ENCODE data around the gene TRMT13. TPM values are rescaled to one million over a fixed set of nuclear protein-coding genes. Genes with fewer than 3 reads are reported as not detected.

Gene TRMT13
- total and polyA plus RNA-seq, 2 of the 13 experiments (the other 11 are each of a cell fraction or from before 2014, with no cell fraction given) = 10.0 to 12.4 TPM

DNA sequence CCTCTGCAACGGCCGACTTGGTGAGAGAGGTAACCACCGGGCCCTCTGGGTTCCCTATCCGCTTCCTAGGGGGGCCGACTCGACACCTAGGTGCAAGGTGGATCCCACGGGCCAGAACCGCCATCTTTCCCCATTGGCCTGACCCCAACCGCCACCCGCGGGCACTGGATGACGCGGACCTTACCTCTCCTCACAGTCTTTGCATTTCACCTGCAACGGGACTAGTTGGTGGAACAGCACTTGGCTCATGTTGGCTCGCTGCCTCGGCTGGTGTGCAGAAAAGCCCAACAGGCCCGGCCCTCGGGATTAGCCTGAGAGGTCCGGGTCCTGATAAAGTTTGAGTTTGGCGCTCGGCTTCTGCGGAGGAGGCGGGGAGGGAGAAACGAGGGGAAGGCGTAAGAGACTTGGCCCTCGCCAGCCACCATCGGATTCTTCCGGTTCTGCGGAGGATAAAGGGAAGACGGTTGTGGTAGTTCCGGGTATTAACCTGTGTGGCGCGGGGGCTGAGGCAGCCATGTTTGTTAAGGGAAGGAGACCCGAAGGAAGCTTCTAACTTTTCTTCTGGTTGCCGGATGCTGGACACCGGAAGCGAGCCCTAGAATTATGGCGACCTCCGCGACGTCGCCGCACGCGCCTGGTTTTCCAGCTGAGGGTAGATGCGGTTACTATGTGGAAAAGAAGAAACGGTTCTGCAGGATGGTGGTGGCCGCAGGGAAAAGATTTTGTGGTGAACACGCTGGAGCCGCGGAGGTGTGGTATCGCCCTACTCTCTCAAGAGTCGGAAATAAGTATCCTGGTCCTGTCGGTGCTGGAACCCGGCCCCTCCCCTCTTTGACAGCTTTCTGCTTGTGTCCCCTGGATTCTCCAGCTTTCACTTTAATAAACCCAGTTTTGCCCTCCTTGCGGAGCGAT is at the start of gene TRMT13, which contains the start of gene SASS6 (continued):
- TF ChIP-seq, protein P1, sequence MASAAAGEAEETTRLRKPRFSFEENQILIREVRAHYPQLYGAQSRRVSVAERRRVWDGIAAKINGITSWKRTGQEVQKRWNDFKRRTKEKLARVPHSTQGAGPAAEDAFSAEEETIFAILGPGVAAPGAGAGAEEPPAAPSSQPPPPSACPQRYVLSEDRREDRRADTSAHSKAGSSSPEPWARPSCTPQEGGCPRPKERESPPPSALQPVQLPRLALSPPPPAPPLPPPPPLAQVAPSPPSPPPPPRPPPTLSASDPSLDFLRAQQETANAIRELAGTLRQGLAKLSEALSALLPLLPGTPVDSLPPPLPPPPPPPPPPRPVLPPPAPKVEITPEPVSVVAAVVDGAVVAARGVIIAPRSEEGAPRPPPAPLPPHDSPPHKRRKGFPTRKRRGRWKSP (CRISPR knock-in tag; IDR thresholded peaks at IDR 0.05) = no peak
- TF ChIP-seq, protein P2, sequence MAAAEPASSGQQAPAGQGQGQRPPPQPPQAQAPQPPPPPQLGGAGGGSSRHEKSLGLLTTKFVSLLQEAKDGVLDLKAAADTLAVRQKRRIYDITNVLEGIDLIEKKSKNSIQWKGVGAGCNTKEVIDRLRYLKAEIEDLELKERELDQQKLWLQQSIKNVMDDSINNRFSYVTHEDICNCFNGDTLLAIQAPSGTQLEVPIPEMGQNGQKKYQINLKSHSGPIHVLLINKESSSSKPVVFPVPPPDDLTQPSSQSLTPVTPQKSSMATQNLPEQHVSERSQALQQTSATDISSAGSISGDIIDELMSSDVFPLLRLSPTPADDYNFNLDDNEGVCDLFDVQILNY (CRISPR knock-in tag; conservative IDR thresholded peaks at IDR 0.05) = peak; percentile 97
- no peak for TF ChIP-seq HNRNPH1 (optimal IDR thresholded peaks at IDR 0.05; ENCODE audit: low read depth, low read length)
- no peak for TF ChIP-seq SNAPC2 (CRISPR knock-in tag; IDR thresholded peaks at IDR 0.05)
- TF ChIP-seq, protein P3, sequence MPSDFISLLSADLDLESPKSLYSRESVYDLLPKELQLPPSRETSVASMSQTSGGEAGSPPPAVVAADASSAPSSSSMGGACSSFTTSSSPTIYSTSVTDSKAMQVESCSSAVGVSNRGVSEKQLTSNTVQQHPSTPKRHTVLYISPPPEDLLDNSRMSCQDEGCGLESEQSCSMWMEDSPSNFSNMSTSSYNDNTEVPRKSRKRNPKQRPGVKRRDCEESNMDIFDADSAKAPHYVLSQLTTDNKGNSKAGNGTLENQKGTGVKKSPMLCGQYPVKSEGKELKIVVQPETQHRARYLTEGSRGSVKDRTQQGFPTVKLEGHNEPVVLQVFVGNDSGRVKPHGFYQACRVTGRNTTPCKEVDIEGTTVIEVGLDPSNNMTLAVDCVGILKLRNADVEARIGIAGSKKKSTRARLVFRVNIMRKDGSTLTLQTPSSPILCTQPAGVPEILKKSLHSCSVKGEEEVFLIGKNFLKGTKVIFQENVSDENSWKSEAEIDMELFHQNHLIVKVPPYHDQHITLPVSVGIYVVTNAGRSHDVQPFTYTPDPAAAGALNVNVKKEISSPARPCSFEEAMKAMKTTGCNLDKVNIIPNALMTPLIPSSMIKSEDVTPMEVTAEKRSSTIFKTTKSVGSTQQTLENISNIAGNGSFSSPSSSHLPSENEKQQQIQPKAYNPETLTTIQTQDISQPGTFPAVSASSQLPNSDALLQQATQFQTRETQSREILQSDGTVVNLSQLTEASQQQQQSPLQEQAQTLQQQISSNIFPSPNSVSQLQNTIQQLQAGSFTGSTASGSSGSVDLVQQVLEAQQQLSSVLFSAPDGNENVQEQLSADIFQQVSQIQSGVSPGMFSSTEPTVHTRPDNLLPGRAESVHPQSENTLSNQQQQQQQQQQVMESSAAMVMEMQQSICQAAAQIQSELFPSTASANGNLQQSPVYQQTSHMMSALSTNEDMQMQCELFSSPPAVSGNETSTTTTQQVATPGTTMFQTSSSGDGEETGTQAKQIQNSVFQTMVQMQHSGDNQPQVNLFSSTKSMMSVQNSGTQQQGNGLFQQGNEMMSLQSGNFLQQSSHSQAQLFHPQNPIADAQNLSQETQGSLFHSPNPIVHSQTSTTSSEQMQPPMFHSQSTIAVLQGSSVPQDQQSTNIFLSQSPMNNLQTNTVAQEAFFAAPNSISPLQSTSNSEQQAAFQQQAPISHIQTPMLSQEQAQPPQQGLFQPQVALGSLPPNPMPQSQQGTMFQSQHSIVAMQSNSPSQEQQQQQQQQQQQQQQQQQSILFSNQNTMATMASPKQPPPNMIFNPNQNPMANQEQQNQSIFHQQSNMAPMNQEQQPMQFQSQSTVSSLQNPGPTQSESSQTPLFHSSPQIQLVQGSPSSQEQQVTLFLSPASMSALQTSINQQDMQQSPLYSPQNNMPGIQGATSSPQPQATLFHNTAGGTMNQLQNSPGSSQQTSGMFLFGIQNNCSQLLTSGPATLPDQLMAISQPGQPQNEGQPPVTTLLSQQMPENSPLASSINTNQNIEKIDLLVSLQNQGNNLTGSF (CRISPR knock-in tag; IDR thresholded peaks at IDR 0.05) = 0 out of 2 replicates have a peak, but pooled peaks have one; percentile 26
- TF ChIP-seq ZNF616 (CRISPR knock-in tag; IDR thresholded peaks at IDR 0.05; ENCODE audit: low read depth) = no peak
- TF ChIP-seq ZIK1 (CRISPR knock-in tag; IDR thresholded peaks at IDR 0.05; ENCODE audit: borderline replicate concordance, low read depth) = no peak
- peak; percentile 78; the same call in 1 of the 2 replicates for TF ChIP-seq RELA (CRISPR knock-in tag; IDR thresholded peaks at IDR 0.05)
- TF ChIP-seq XRCC5 (optimal IDR thresholded peaks at IDR 0.05; ENCODE audit: low read length) = peak; percentile 88
- TF ChIP-seq, protein P4, sequence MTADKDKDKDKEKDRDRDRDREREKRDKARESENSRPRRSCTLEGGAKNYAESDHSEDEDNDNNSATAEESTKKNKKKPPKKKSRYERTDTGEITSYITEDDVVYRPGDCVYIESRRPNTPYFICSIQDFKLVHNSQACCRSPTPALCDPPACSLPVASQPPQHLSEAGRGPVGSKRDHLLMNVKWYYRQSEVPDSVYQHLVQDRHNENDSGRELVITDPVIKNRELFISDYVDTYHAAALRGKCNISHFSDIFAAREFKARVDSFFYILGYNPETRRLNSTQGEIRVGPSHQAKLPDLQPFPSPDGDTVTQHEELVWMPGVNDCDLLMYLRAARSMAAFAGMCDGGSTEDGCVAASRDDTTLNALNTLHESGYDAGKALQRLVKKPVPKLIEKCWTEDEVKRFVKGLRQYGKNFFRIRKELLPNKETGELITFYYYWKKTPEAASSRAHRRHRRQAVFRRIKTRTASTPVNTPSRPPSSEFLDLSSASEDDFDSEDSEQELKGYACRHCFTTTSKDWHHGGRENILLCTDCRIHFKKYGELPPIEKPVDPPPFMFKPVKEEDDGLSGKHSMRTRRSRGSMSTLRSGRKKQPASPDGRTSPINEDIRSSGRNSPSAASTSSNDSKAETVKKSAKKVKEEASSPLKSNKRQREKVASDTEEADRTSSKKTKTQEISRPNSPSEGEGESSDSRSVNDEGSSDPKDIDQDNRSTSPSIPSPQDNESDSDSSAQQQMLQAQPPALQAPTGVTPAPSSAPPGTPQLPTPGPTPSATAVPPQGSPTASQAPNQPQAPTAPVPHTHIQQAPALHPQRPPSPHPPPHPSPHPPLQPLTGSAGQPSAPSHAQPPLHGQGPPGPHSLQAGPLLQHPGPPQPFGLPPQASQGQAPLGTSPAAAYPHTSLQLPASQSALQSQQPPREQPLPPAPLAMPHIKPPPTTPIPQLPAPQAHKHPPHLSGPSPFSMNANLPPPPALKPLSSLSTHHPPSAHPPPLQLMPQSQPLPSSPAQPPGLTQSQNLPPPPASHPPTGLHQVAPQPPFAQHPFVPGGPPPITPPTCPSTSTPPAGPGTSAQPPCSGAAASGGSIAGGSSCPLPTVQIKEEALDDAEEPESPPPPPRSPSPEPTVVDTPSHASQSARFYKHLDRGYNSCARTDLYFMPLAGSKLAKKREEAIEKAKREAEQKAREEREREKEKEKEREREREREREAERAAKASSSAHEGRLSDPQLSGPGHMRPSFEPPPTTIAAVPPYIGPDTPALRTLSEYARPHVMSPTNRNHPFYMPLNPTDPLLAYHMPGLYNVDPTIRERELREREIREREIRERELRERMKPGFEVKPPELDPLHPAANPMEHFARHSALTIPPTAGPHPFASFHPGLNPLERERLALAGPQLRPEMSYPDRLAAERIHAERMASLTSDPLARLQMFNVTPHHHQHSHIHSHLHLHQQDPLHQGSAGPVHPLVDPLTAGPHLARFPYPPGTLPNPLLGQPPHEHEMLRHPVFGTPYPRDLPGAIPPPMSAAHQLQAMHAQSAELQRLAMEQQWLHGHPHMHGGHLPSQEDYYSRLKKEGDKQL (CRISPR knock-in tag; IDR thresholded peaks at IDR 0.05; ENCODE audit: low read depth) = no peak
- TF ChIP-seq ZFY (CRISPR knock-in tag; IDR thresholded peaks at IDR 0.05) = peak; percentile 85
- TF ChIP-seq ZNF782 (CRISPR knock-in tag; IDR thresholded peaks at IDR 0.05; ENCODE audit: borderline replicate concordance) = peak; percentile 64; the same call in 1 of the 2 replicates

Data from HepG2 (cell line).